Fibroblast of skin of right quadriceps (primary cell): Measurements from ENCODE around the gene SENP1.

Source experiments
- DNase-seq: peaks from one replicate; pipeline ENCODE4 v3.0.0-alpha.2; 2013

SENP1 gene

GRCh38 chr12:48032597-48032996, 73.3 kb downstream of the SENP1 start:
- DNase-seq, result no peak

- DNase-seq, result no peak
Observed at GRCh38 chr12:48031135-48031960, 74.5 kb downstream of the SENP1 start.

- no peak for DNase-seq
Observed at GRCh38 chr12:48030173-48030650, 75.7 kb downstream of the SENP1 start.

- no peak for DNase-seq
Observed at GRCh38 chr12:48029491-48030172, 76.2 kb downstream of the SENP1 start.

GRCh38 chr12:48028541-48029431, 77.1 kb downstream of the SENP1 start:
- no peak for DNase-seq

- DNase-seq, result no peak
Observed at GRCh38 chr12:48027183-48028002, 78.5 kb downstream of the SENP1 start.

GRCh38 chr12:48026060-48026827, 79.6 kb downstream of the SENP1 start:
- DNase-seq, result no peak

- no peak for DNase-seq
Observed at GRCh38 chr12:48025281-48025680, 80.6 kb downstream of the SENP1 start.

- DNase-seq, result no peak
Observed at GRCh38 chr12:48024735-48025134, 81.1 kb downstream of the SENP1 start.

GRCh38 chr12:48023386-48023785, 82.5 kb downstream of the SENP1 start:
- no peak for DNase-seq

GRCh38 chr12:48022676-48023385, 83.0 kb downstream of the SENP1 start:
- no peak for DNase-seq

- no peak for DNase-seq
Observed at GRCh38 chr12:48022180-48022521, 83.7 kb downstream of the SENP1 start.

GRCh38 chr12:48021485-48022179, 84.2 kb downstream of the SENP1 start:
- no peak for DNase-seq

GRCh38 chr12:48019639-48020265, 86.1 kb downstream of the SENP1 start:
- DNase-seq, result no peak

- no peak for DNase-seq
Observed at GRCh38 chr12:48018618-48018995, 87.3 kb downstream of the SENP1 start.

- no peak for DNase-seq
Observed at GRCh38 chr12:48017921-48018617, 87.8 kb downstream of the SENP1 start.

GRCh38 chr12:48017496-48017895, 88.4 kb downstream of the SENP1 start:
- no peak for DNase-seq

GRCh38 chr12:48016373-48017020, 89.4 kb downstream of the SENP1 start:
- no peak for DNase-seq

- DNase-seq, result no peak
Observed at GRCh38 chr12:48015954-48016353, 89.9 kb downstream of the SENP1 start.
